ENCODE measurements around the gene GOLGA3. TPM values are rescaled to one million over a fixed set of nuclear protein-coding genes. Genes with fewer than 3 reads are reported as not detected.
"Not testable (repeated sequence)": the region's sequence is repeated elsewhere in the genome, so short reads cannot be mapped to it uniquely, and the experiment has no call there.

The GOLGA3 gene
- total and polyA plus RNA-seq, 5 experiments from 2014 or later = 2.7 to 82.1 (median 18.1) TPM

GRCh38 chr12:132841151-132841550 lies 12.5 kb upstream of the GOLGA3 start:
- peaks cover 4 to 54% (median 22%) of the 10 kb centered on the region in 3 donors for H3K36me3 Mint-ChIP-seq
- no peaks in the 10 kb centered on the region for H3K27me3 Mint-ChIP-seq
- peak overlapping the region in 1 of 10 donors; percentile 44 for H3K4me3 Mint-ChIP-seq
- H3K9me3 Mint-ChIP-seq = no peaks in the 10 kb centered on the region
- ATAC-seq (no peak), DNase-seq (no peak)
- H3K4me1 Mint-ChIP-seq = peaks cover 11 to 38% (median 21%) of the 10 kb centered on the region in 4 donors
- peak overlapping the region in 2 of 10 donors; percentile 48 to 78 for H3K27ac Mint-ChIP-seq
- POLR2A ChIA-PET = no interaction called here

DNA sequence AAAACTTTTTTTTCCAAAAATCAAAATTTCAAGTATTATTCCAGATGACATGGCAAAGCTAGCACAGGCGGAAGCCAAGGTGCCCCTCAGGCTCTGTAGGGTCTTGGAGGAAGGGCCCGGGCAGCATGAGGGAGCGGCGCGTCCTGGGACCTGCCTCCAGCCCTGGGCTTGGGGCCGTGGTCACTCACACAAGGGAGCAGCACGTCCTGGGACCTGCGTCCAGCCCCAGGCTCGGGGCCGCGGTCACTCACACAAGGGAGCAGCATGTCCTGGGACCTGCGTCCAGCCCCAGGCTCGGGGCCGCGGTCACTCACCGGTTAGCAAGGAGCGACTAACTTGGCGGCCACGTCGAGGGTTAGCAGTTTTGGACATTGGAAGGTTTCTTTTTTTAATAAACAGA lies 11.9 kb upstream of the GOLGA3 start:
- Mint-ChIP-seq H3K27ac (peak overlapping the region in 1 of 10 donors; percentile 15), H3K4me1 (peaks cover 11 to 32% (median 18%) of the 10 kb centered on the region in 4 donors)

GRCh38 chr12:132839558-132840235 lies 11.0 kb upstream of the GOLGA3 start:
- peak overlapping the region in 5 of 10 donors; percentile 21 to 95 (median 61) for H3K27ac Mint-ChIP-seq

More for the DNA sequence above, 11.9 kb upstream of the GOLGA3 start:
- DNase-seq (no peak), ATAC-seq (no peak)
- H3K9me3 Mint-ChIP-seq = no peaks in the 10 kb centered on the region
- peaks cover 4 to 48% (median 17%) of the 10 kb centered on the region in 3 donors for H3K36me3 Mint-ChIP-seq
- no peaks in the 10 kb centered on the region for H3K27me3 Mint-ChIP-seq
- POLR2A ChIA-PET = no interaction called here
- no peak overlapping the region for H3K4me3 Mint-ChIP-seq

GRCh38 chr12:132838410-132839080 lies 9.9 kb upstream of the GOLGA3 start:
- no peaks in the 10 kb centered on the region for H3K9me3 Mint-ChIP-seq
- peak overlapping the region in 9 of 10 donors; percentile 60 to 95 (median 87) for H3K27ac Mint-ChIP-seq
- peaks cover 4 to 33% (median 14%) of the 10 kb centered on the region in 3 donors for H3K36me3 Mint-ChIP-seq
- POLR2A ChIA-PET = interaction anchor here (1.0 to 3.2 kb wide), 4 partner anchors 9 to 34 kb away, joined by 4 to 27 read pairs (median 18); partner anchors contain the start of gene GOLGA3
- H3K4me1 Mint-ChIP-seq = peaks cover 27 to 51% (median 37%) of the 10 kb centered on the region in 4 donors
- DNase-seq (no peak), ATAC-seq (no peak)
- H3K4me3 Mint-ChIP-seq = peak overlapping the region in 7 of 10 donors; percentile 14 to 63 (median 27)
- no peaks in the 10 kb centered on the region for H3K27me3 Mint-ChIP-seq

More at GRCh38 chr12:132839558-132840235, 11.0 kb upstream of the GOLGA3 start:
- ATAC-seq (no peak), DNase-seq (no peak)
- peak overlapping the region in 3 of 10 donors; percentile 14 to 43 (median 38) for H3K4me3 Mint-ChIP-seq
- peaks cover 18 to 40% (median 25%) of the 10 kb centered on the region in 4 donors for H3K4me1 Mint-ChIP-seq
- POLR2A ChIA-PET = interaction anchor here (3.0 kb wide), 1 partner anchor 11 kb away, joined by 22 read pairs; the partner anchor contains the start of gene GOLGA3
- no peaks in the 10 kb centered on the region for H3K27me3 Mint-ChIP-seq
- peaks cover 4 to 43% (median 16%) of the 10 kb centered on the region in 3 donors for H3K36me3 Mint-ChIP-seq
- no peaks in the 10 kb centered on the region for H3K9me3 Mint-ChIP-seq

DNA sequence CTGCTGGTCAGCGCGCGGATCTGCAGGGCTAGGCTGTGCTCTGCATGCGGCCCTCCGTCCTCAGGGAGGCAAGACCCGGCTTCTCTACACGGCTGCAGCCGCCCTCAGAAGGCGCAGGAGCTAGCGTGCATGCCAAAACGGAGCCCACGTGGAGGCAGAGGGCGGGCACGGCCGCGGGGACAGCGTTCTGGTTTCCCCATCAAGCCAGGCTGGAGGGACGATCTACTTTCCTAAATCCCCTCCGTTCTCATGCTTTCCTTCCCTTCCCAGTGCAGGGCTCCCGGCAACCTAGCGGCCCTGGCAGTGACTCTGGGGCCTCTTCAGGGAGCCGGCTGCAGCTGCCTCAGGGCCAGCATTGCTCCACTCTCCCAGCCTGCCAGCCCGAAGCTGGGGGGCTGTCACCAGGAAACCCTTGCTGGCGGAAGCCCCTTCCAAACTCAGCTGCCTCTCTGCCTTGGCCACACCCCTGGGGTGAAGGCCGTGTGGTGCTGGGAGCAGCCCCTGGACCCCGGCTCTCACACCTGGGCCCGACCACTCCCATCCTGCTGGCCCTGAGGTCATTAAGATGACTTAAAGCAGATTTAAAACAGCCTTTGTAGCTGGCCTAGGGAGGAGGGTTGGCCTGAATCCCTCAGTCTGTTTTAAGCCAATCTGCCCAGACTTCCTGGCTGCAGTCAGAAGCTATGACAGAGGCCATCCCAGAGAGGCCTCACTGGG lies 9.2 kb upstream of the GOLGA3 start:
- peaks cover 32 to 58% (median 43%) of the 10 kb centered on the region in 4 donors for H3K4me1 Mint-ChIP-seq
- ATAC-seq = peak in 1 of 2 donors; percentile 3

GRCh38 chr12:132836795-132837331 lies 8.2 kb upstream of the GOLGA3 start:
- Mint-ChIP-seq H3K27me3 (no peaks in the 10 kb centered on the region), H3K4me1 (peaks cover 30 to 58% (median 44%) of the 10 kb centered on the region in 4 donors), H3K4me3 (peak overlapping the region; percentile 69 to 89 (median 85)), H3K27ac (peak overlapping the region; percentile 73 to 95 (median 94)), H3K9me3 (no peaks in the 10 kb centered on the region), H3K36me3 (peaks cover 0 to 22% (median 8%) of the 10 kb centered on the region in 3 donors)
- POLR2A ChIA-PET = interaction anchor here (0.7 to 3.2 kb wide), 8 partner anchors 8 to 201 kb away, joined by 3 to 27 read pairs (median 9); partner anchors contain the start of genes CHFR, GOLGA3 and ZNF84
- ATAC-seq (no peak), DNase-seq (peak in 1 of 10 donors; percentile 16)

More for the DNA sequence above, 9.2 kb upstream of the GOLGA3 start:
- Mint-ChIP-seq H3K4me3 (peak overlapping the region; percentile 7 to 89 (median 85)), H3K9me3 (no peaks in the 10 kb centered on the region), H3K27ac (peak overlapping the region in 9 of 10 donors; percentile 65 to 95 (median 94)), H3K36me3 (peaks cover 4 to 30% (median 14%) of the 10 kb centered on the region in 3 donors), H3K27me3 (no peaks in the 10 kb centered on the region)
- DNase-seq = no peak
- POLR2A ChIA-PET = interaction anchor here (1.0 to 3.2 kb wide), 7 partner anchors 8 to 35 kb away, joined by 3 to 27 read pairs (median 12); partner anchors contain the start of gene GOLGA3

DNA sequence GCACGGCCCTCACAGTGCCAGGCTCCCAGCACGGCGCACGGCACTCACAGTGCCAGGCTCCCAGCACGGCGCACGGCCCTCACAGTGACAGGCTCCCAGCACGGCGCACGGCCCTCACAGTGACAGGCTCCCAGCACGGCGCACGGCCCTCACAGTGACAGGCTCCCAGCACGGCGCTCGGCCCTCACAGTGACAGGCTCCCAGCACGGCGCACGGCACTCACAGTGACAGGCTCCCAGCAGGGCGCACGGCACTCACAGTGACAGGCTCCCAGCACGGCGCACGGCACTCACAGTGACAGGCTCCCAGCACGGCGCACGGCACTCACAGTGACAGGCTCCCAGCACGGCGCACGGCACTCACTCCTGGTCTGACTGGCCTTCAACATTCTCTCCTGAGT lies 7.6 kb upstream of the GOLGA3 start:
- Mint-ChIP-seq H3K27ac (peak overlapping the region; percentile 73 to 95 (median 94)), H3K36me3 (peaks cover 0 to 15% (median 4%) of the 10 kb centered on the region in 3 donors), H3K4me1 (peaks cover 30 to 58% (median 44%) of the 10 kb centered on the region in 4 donors), H3K4me3 (peak overlapping the region; percentile 69 to 89 (median 85))
- peak in 2 of 10 donors; percentile 19 to 55 for DNase-seq
- not testable (repeated sequence) for H3K9me3 Mint-ChIP-seq, H3K27me3 Mint-ChIP-seq, ATAC-seq
- POLR2A ChIA-PET = interaction anchor here (0.7 to 3.2 kb wide), 7 partner anchors 7 to 201 kb away, joined by 3 to 27 read pairs (median 12); partner anchors contain the start of genes CHFR, GOLGA3 and ZNF84

GRCh38 chr12:132835076-132836025 lies 6.7 kb upstream of the GOLGA3 start:
- Mint-ChIP-seq H3K4me1 (peaks cover 30 to 65% (median 44%) of the 10 kb centered on the region in 4 donors), H3K27me3 (no peaks in the 10 kb centered on the region), H3K4me3 (peak overlapping the region; percentile 64 to 90 (median 82)), H3K9me3 (no peaks in the 10 kb centered on the region), H3K27ac (peak overlapping the region; percentile 93 to 98 (median 95)), H3K36me3 (peaks cover 0 to 10% (median 4%) of the 10 kb centered on the region in 3 donors)
- DNase-seq (peak in 2 of 10 donors; percentile 24 to 56), ATAC-seq (peak in 1 of 2 donors; percentile 12)
- POLR2A ChIA-PET = interaction anchor here (0.7 to 3.4 kb wide), 11 partner anchors 8 to 1965 kb away, joined by 3 to 45 read pairs (median 15); partner anchors contain the start of gene CHFR

- Mint-ChIP-seq H3K27ac (peak overlapping the region; percentile 93 to 98 (median 95)), H3K36me3 (peaks cover 0 to 4% (median 4%) of the 10 kb centered on the region in 3 donors), H3K4me3 (peak overlapping the region; percentile 76 to 90 (median 82)), H3K27me3 (no peaks in the 10 kb centered on the region), H3K9me3 (no peaks in the 10 kb centered on the region), H3K4me1 (peaks cover 30 to 67% (median 50%) of the 10 kb centered on the region in 4 donors)
- ATAC-seq (peak; percentile 76 to 82), DNase-seq (peak in 6 of 10 donors; percentile 21 to 70 (median 64))
- POLR2A ChIA-PET = interaction anchor here (0.7 to 3.4 kb wide), 17 partner anchors 9 to 1964 kb away, joined by 3 to 45 read pairs (median 7); partner anchors contain the start of genes CHFR, ZNF10 and ZNF891
Observed at GRCh38 chr12:132834181-132834711, 5.6 kb upstream of the GOLGA3 start.

GRCh38 chr12:132833341-132833740 lies 4.7 kb upstream of the GOLGA3 start:
- H3K9me3 Mint-ChIP-seq = no peaks in the 10 kb centered on the region
- peaks cover 0 to 3% (median 0%) of the 10 kb centered on the region in 5 donors for H3K27me3 Mint-ChIP-seq
- H3K36me3 Mint-ChIP-seq = peaks cover 0 to 3% (median 0%) of the 10 kb centered on the region in 3 donors
- ATAC-seq = no peak
- peaks cover 28 to 63% (median 53%) of the 10 kb centered on the region in 4 donors for H3K4me1 Mint-ChIP-seq
- peak overlapping the region; percentile 93 to 98 (median 95) for H3K27ac Mint-ChIP-seq
- H3K4me3 Mint-ChIP-seq = peak overlapping the region in 9 of 10 donors; percentile 5 to 90 (median 82)
- DNase-seq = no peak
- POLR2A ChIA-PET = interaction anchor here (1.0 to 3.4 kb wide), 8 partner anchors 10 to 71 kb away, joined by 3 to 45 read pairs (median 16); partner anchors contain the start of gene CHFR

Data from naive thymus-derived CD8-positive, alpha-beta T cell (primary cell).